ENCODE measurements around the gene CD248.
A peak's percentile ranks its signal among the peaks of the same experiment; 100 is the strongest.

CD248 gene

DNA sequence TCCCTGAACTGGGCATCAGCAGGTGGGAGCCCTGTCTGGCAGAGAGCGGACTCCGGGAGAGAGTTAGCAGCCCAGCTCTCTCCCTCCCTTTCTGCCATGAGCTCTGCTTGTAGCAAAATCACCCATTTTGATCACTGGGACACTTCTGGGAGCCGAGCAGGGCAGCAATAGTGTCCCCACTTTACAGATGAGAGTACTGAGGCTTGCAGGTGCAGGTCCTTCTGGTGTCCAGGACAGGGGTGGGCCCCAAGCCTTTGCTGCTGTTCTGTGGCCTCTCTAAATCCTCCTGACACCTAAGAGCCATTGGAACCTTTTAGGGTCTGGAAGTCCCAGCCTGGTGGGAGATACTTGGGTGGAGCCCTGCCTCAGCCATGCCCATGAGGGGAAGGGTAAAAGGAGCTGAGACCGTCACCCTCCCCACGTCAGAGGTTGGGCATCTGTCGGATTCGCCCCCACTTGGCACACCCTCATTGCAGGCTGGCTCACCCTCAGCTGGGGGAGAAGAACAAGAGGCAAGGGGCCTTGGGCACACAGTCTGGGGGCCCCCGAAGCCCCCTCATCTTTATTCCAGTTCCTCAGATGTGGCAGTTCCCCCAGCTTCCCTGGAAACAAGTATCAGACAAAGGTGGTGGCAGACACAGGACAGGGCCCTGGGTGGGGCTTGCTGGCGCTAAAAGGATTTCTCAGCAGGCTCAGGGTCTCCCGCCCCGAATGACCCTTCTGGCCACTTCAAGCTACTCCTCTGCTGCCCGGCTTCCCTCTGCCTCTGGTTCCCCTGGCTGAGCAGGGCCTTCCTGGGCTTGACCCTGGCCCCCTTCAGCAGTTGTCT is 14.9 kb upstream of the CD248 start:
- no peak for TF ChIP-seq JUND (IDR thresholded peaks at IDR 0.05; ENCODE audit: low read depth)
- in situ Hi-C loops (cut with HindIII; ENCODE audit: low pct_unique_long_range_greater_than_20kb, low sequenced_read_pairs): no loop called here

GRCh38 chr11:66330931-66331330 is 14.1 kb upstream of the CD248 start:
- no peak for TF ChIP-seq JUND (IDR thresholded peaks at IDR 0.05; ENCODE audit: low read depth)
- in situ Hi-C loops (cut with HindIII; ENCODE audit: low pct_unique_long_range_greater_than_20kb, low sequenced_read_pairs): no loop called here
- DNase-seq (ENCODE audit: low read depth in 1 of 2, low spot score in 1 of 2): no peak

More for the DNA sequence above, 14.9 kb upstream of the CD248 start:
- no peak for DNase-seq (ENCODE audit: low read depth in 1 of 2, low spot score in 1 of 2)

DNA sequence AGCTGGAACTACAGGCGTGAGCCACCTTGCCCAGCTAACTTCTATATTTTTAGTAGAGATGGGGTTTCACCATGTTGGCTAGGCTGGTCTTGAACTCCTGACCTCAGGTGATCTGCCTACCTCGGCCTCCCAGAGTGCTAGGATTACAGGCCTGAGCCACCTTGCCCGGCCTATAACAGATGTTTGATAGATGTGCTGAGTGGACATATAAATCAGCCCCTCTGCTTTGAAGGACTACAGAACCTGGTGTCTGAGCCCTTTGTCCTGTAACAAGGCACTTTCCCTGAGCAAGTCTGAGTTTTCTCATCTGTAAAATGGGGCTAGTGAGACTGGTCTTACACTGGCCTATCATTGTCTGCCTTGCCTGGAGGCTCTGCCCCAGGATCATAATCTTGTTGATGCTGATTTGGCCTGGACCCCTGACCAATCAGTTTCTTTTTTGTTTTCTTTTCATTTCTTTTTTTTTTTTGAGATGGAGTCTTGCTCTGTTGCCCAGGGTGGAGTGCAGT is 12.4 kb upstream of the CD248 start:
- no peak for TF ChIP-seq JUND (IDR thresholded peaks at IDR 0.05; ENCODE audit: low read depth)
- in situ Hi-C loops (cut with HindIII; ENCODE audit: low pct_unique_long_range_greater_than_20kb, low sequenced_read_pairs): no loop called here
- no peak for DNase-seq (ENCODE audit: low read depth in 1 of 2, low spot score in 1 of 2)

DNA sequence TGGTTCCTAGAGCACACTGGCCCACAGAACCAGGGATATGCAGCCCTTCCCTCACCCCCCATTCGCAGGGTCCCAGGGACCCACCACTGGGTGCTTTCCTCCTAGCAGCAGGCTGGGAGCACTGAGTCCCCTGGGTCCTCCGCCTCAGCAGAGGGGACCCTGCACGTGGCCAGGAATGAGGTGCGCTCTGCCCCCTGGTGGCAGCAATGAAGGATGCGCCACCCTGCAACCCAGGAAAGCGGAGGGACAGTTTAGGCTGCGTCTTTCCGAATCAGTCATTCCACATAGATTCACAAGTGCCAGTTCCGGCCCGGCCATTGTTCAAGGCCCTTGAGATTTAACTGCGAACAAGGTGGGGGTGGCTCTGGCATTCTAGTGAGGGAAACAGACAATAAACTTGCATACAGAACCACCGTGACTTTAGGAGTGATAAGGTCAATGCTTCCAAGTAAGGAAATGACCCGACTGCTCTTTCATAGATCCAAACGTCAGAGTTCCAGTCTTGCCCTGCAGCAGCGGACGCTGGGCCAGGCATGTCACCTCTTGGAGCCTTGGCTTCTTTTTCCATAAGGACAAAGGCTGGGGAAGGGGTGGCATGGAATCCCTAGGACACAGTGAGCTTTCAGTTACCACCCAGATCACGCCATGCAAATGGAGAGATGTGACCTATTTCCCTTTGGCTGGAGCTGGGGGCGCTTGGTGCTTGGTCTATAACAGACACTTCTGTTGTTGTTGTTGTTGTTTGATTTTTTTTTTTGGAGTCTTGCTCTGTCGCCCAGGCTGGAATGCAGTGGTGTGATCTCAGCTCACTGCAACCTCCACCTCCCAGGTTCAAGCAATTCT is 11.7 kb upstream of the CD248 start:
- in situ Hi-C loops (cut with HindIII; ENCODE audit: low pct_unique_long_range_greater_than_20kb, low sequenced_read_pairs): no loop called here
- DNase-seq (ENCODE audit: low read depth in 1 of 2, low spot score in 1 of 2): peak; percentile 78 to 90
- TF ChIP-seq JUND (IDR thresholded peaks at IDR 0.05; ENCODE audit: low read depth): no peak

DNA sequence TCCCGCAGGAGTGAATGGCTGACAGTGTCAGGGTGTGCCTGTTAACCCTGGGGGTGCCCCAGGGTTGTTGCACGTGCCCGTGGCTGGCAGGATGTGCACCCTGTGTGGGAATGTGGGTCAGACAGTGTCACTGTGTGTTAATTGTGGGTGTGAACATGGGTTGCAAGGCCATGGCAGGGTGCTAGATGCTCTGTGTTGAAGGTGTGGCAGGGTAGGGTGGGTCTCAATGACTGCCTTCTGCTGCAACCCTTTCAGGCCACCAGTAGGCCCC is 11.1 kb upstream of the CD248 start:
- no peak for DNase-seq (ENCODE audit: low read depth in 1 of 2, low spot score in 1 of 2)
- TF ChIP-seq JUND (IDR thresholded peaks at IDR 0.05; ENCODE audit: low read depth): no peak
- in situ Hi-C loops (cut with HindIII; ENCODE audit: low pct_unique_long_range_greater_than_20kb, low sequenced_read_pairs): no loop called here

DNA sequence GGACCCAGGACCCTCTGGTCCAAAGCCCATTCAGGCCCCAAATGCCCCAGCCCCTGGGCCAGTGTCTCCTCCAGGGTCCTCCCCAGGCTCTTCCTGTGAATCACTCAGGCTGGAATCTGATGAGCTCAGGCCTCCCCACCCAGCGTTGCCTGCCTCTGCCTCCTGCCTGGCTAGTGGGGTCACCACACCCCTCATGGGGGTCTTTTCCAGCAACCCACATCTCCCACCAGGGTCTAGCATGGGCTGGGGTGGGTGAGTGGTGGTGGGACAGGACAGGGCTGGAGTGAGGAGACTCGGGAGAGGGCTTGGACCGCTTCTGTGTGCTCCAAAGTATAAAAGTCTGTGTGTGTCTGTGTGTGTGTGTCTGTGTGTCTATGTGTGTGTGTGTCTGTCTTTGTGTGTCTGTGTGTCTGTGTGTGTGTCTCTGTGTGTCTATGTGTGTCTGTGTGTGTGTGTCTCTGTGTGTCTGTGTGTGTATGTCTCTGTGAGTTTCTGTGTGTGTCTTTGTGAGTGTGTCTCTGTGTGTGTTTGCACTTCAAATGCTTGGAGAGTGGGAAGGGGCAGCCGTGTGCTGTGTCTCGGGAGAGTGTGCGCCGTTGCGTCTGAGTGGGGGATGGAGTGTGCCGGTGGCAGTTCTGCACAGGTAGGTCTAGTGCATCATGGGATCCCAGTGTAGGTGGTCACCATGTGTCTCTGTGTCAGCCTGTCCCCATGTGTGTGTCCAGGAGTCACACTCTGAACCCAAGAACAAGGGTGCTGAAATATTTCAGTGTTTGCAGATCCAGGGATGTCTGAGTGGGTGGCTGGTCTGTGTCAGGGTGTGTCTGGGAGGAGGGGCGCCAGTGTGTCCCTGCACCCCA is 10.6 kb upstream of the CD248 start:
- DNase-seq (ENCODE audit: low read depth in 1 of 2, low spot score in 1 of 2): no peak
- in situ Hi-C loops (cut with HindIII; ENCODE audit: low pct_unique_long_range_greater_than_20kb, low sequenced_read_pairs): no loop called here
- TF ChIP-seq JUND (IDR thresholded peaks at IDR 0.05; ENCODE audit: low read depth): no peak

- no peak for TF ChIP-seq JUND (IDR thresholded peaks at IDR 0.05; ENCODE audit: low read depth)
- DNase-seq (ENCODE audit: low read depth in 1 of 2, low spot score in 1 of 2): no peak
- in situ Hi-C loops (cut with HindIII; ENCODE audit: low pct_unique_long_range_greater_than_20kb, low sequenced_read_pairs): no loop called here
Observed at GRCh38 chr11:66326261-66327111, 9.6 kb upstream of the CD248 start.

GRCh38 chr11:66325263-66325671 is 8.4 kb upstream of the CD248 start:
- in situ Hi-C loops (cut with HindIII; ENCODE audit: low pct_unique_long_range_greater_than_20kb, low sequenced_read_pairs): no loop called here
- no peak for DNase-seq (ENCODE audit: low read depth in 1 of 2, low spot score in 1 of 2)
- TF ChIP-seq JUND (IDR thresholded peaks at IDR 0.05; ENCODE audit: low read depth): no peak

- in situ Hi-C loops (cut with HindIII; ENCODE audit: low pct_unique_long_range_greater_than_20kb, low sequenced_read_pairs): no loop called here
- no peak for TF ChIP-seq JUND (IDR thresholded peaks at IDR 0.05; ENCODE audit: low read depth)
- no peak for DNase-seq (ENCODE audit: low read depth in 1 of 2, low spot score in 1 of 2)
Observed at GRCh38 chr11:66324664-66325063, 7.8 kb upstream of the CD248 start.

DNA sequence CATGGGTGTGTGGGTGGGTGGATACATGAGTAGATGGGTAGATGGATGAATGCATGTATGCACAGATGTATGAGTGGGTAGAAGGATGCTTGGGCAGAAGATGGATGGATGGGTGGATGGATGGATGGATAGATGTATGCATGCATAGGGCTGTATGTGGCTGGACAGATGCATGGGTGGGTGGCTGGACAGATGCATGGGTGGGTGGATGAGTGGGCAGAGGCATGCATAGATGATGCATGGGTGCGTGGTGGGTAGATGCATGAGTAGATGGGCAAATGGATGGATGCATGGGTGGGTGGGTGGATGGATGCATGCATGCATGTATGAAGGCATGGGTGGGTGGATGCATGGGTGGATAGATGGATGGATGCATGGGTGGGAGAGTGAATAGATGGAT is 6.8 kb upstream of the CD248 start:
- TF ChIP-seq JUND (IDR thresholded peaks at IDR 0.05; ENCODE audit: low read depth): no peak
- in situ Hi-C loops (cut with HindIII; ENCODE audit: low pct_unique_long_range_greater_than_20kb, low sequenced_read_pairs): no loop called here
- DNase-seq (ENCODE audit: low read depth in 1 of 2, low spot score in 1 of 2): no peak

DNA sequence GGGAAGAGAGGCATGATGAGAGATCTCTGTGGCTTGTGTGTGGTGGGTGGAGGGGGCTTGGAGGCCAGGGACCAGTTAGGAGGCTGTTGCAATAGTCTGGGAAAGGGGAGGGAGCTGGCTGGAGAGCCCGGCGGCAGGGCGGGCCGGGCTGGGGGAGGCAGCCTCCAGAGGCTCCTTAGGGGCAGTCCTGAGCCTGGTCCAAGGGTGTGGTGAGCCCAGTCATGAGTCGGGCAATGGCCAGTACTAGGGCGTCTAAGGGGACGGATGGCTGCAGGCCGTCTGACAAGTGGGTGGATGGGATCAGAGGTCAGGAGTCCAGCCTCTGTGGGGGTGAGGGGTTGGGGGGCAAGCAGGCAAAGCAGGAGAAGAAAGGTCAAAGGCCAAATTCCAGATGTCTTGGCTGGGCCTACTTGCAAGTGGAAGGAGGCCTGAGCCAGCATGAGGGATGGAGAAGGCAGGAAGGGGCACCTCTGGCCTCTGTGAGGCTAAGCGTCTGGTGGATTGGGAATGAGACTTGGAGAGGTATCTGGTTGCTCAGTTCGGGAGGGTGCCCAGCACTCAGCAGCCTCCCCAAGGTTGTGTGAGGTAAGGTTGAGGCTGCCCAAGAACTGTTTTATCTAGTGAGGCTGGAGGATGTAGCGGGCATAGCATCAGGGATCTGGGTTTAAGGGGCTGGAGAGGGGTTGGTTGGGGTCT is 6.0 kb upstream of the CD248 start:
- TF ChIP-seq JUND (IDR thresholded peaks at IDR 0.05; ENCODE audit: low read depth): no peak
- DNase-seq (ENCODE audit: low read depth in 1 of 2, low spot score in 1 of 2): no peak
- in situ Hi-C loops (cut with HindIII; ENCODE audit: low pct_unique_long_range_greater_than_20kb, low sequenced_read_pairs): no loop called here
